HG02938 (cell line): ENCODE results near the gene TTLL11.

Experiments
- ATAC-seq: cut with Tn5 transposase; IDR thresholded peaks from one replicate; pipeline ENCODE4 v1.9.1; 2021; ENCODE audit warnings: mild to moderate bottlenecking, moderate library complexity; ENCODE audit not compliant: unreplicated experiment

The TTLL11 gene

GRCh38 chr9:121861501-121862180, 231.5 kb downstream of the TTLL11 start:
- no peak for ATAC-seq

DNA sequence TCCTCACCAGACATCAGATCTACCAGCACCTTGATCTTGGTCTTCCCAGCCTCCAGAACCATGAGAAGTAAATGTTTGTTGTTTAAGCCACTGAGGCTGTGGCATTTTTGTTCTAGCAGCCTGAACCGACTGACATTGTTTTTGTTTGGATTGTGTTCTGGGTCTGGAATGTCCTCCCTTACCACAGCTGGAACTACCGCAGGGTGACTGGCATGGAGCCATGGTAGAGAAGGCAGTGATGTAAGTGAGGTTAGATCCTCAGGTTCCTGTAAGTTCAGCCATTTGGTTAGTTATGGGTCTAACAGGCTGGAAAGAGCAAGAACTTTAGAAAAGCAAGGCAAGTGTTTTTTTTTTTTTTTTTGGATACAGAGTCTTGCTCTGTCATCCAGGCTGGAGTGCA, 232.4 kb downstream of the TTLL11 start:
- no peak for ATAC-seq

DNA sequence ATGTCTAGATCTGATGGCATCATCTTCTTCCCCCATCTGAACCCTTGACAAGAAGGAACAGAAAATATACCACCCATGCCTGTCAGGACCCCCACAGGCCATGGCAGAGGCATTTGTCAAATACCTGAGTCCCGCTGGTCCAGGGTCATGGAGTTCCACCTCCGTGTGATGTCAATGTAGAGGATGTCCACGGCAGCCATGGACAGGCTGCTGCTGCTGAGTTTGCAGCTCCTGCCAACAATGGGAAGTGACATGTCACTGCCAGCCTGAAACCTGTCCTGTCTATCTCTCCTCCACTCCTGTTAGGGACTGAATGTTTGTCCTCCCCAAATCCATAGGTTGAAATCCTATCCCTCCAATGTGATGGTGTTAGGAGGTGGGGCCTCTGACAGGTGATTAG, 232.9 kb downstream of the TTLL11 start:
- no peak for ATAC-seq

GRCh38 chr9:121859646-121860045, 233.5 kb downstream of the TTLL11 start:
- no peak for ATAC-seq

DNA sequence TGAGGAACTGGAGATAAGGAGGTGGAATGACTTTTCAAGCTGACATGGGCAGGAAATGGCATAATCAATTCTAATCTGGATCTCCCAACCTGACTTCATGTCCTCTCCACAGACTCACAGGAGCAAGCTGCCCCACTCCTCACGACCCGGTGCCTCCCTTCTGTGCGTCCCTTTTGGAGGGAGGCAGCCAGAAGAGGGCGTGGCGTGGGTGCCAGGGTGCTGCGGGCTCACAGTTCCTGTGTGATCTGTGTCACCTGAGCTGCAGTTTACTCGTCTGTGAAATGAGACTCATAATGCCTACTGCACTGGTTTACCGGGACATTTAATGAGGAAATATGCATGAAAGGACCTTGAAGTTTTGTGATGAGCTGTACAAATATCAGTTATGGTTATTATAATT, 234.3 kb downstream of the TTLL11 start:
- no peak for ATAC-seq

DNA sequence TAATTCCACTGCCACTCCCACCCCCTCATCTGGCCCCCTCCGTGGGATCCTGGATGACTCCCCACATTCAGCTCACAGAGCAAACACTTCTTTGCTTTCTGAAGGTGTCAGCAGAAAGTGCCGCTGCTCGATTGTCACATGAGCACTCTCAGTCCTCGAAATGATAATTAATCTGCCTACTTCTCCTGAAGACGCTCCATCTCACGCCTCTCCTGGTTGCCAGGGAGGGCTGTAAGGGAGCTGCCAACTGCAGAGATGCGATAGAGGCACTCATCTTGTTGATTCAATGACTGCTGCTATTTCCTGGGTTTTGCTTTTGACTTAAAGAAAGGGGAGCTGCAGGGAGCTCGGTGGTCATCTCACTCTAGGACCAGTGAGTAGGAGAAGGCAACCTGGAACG, 235.2 kb downstream of the TTLL11 start:
- ATAC-seq: no peak

DNA sequence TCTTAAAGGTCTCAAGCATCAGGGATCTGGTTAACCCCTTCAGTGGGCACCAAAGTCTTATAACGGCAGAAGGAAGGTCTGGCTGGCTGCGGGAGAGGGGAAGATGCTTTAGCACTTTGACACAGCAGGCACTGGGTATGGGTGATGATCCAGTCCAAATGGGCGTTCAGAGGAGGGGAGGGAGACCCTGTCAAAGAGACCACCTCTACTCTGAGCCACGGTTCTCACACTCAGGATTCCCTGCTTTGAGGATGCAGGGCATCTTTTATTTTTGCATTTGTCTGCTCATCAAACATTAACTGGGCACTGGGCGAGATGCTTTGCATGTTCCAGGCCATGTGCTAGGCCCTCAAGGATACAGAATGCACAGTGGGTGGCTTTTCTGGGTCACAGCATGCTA, 237.6 kb downstream of the TTLL11 start:
- no peak for ATAC-seq

DNA sequence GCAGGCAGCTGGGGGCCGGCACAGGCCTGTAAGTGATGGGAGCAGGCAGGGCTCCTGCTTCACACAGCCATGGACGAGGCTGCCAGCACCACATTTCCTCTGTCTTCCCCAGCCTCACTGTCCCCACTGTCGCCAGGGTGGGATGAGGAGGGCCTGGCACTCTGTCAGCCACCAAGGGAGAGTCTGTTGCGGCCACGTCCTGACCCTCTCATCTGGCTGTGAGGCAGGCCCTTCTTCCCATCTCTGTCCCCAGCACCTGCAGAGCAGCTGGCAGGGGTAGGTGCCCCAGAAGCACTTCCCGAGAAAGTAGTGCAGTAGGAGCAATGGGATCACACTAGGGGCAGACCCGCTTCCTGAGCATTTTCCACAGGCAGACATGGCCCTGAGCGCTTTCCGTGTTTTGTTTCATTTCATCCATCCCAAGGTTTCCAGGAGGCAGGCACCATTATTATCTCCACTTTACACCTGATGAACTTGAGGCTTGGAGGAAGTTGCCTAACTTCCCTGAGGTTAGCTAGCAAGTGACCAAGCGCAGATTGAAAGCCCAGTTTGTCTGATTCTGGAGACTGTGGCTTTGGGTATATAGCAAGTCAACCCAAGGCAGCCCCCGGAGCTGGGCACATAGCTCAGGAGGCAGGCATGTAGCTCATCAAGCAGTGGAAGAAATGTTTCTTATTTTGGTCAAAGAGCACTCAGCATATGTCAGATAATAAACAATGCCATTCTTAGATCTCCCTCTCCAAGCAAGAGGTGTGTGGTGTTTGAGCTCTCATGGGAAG, 239.3 kb downstream of the TTLL11 start:
- ATAC-seq: no peak

GRCh38 chr9:121852651-121853616, 240.2 kb downstream of the TTLL11 start:
- ATAC-seq: no peak

GRCh38 chr9:121852241-121852640, 240.9 kb downstream of the TTLL11 start:
- no peak for ATAC-seq

DNA sequence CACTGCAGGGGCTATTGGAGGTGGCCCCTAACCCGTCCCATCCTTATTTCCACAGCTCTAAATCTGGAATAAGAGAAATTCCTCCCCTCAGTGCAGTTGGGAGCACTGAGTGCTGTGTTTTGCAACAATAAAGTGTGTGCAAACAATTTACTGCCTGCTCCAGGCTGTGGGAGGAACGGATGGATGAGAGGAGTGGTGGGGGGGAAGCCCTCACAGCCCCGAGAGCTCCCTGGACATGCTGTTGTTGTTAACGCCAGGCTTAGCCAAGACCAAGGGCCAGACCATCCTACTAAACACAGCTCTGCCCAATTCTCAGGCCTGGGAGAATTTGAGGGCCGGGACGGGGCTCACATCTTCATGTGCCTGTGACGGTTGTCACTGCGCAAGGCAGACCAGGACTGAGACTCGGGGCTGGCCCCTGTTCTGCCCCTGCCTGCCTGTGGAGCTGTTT, 241.4 kb downstream of the TTLL11 start:
- no peak for ATAC-seq

DNA sequence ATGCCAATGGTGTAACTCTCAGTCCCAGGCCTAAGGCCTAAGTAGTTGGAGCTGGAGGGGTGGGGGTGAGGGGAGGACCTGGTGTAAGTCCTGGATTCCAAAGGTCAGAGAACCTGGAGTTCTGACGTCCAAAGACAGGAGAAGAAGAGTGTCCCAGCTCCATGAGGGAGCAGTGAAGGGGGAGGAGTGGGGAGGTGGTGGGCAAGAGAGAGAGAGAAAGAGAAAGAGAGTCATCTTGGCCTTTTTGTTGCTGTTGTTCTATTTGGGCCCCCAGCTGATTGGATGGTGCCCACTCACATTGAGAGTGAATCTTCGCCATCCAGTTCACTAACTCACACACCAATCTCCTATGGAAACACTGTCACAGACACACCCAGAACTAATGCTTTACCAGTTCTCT, 242.7 kb downstream of the TTLL11 start:
- ATAC-seq: no peak

DNA sequence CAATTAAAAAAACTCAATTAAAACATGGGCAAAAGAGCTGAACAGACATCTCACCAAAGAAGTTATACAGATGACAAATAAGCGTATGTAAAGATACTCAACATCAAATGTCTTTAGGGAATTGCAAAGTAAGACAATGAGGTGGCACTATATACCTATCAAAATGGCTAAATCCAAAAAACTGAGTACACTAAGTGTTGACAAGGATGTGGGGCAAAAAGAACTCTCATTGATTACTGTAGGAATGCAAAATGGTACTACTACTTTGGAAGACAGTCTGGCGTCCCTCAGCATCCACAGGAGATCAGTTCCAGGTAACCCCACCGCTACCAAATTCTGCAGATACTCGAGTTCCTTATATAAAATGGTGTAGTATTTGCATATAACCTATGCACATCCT, 243.6 kb downstream of the TTLL11 start:
- ATAC-seq: no peak

DNA sequence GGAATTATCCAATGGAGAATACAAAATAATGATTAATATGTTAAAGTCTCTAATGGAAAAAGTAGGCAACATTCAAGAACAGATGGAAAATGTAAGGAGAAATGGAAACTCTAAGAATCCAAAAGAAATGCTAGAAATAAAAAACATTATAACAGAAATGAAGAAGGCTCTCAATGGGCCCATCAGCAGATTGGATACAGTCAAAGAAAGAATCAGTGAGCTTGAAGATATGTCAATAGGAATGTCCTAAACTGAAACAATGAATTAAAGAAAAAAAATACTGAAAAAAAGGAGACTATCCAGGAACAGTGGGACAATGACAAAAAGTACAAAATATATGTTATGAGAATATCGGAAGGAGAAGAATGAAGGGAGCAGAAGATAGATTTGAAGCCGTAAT, 248.5 kb downstream of the TTLL11 start:
- no peak for ATAC-seq

GRCh38 chr9:121844098-121844497, 249.0 kb downstream of the TTLL11 start:
- no peak for ATAC-seq

- ATAC-seq: no peak
Measured at GRCh38 chr9:121842612-121842978, 250.5 kb downstream of the TTLL11 start.

DNA sequence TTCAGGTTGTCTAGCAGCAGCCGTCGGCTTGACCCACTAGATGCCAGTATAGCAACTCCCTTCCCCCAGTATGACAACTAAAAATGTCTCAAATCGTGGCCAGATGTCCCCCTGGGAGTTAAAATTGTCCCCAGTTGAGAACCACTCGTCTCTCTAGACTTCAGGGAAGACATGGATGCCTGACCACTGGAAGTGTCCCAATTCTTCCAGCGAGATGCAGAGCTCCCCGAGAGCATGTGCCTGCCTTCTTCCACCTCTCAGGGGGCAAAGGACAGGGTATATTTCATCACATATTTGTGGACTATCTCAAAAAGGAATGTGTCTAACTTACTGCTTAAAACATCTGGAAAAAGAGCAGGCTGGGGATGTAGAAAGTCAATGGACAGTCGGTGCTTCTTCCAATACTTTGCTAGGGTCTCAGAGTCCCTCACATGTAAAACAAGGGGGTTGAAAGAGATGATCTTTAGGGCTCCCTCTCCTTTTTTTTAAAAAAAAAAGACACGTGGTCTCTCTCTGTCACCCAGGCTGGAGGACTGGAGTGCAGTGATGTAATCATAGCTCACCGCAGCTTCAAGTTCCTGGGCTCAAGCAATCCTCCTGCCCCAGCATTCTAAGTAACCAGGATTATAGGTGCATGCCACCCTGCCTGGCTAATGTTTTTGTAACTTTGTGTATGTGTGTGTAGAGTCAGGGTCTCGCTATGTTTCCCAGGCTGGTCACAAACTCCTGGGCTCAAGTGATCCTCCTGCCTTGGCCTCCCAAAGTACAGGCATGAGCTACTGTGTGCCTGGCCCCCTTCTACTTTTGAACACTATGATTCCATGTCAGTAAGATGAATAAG, 251.1 kb downstream of the TTLL11 start:
- no peak for ATAC-seq

GRCh38 chr9:121840838-121841760, 252.0 kb downstream of the TTLL11 start:
- ATAC-seq: no peak

DNA sequence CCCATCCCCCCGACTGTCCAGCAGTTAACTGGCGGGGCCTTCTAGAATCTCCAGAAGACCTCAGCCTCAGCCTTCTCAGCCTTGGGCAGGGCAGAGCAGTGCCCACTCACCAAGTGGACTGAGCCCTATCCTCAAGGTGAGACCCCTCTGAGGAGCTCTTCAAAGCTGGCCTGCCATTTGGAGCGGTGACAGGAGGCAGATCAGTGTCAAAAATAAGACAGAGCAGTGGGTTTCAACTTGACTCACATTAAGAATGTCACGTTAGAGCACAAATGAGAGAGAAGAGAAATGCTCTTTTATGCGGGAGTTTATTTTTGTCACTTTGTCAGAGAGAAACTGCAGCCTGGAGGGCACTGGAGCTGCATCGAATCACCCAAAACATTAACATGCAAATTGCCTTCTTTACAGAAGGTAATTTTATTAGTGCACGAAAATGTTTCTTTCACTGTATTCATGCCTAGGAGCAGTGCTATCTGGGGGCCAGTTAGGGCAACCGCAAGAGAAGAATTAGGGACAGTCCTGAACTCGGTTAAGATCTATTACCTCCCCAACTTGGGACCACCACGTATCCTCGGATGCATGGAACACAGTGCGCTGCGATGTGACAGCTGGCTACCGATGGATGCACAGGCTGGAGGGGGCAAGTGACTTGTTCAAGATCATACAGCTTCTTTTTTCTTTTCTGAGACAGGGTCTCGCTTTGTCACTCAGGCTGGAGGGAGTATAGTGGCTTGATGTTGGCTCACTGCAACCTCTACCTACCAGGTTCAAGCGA, 253.2 kb downstream of the TTLL11 start:
- no peak for ATAC-seq
